GM06990 (cell line): ENCODE results near the gene CPM.
"Not testable (repeated sequence)": the region's sequence is repeated elsewhere in the genome, so short reads cannot be mapped to it uniquely, and the experiment has no call there.

Experiments used
- DNase-seq: peaks from one replicate; pipeline ENCODE4 v3.0.0-alpha.2; 2011; ENCODE audit not compliant: insufficient read length; ENCODE audit errors: extremely low read depth
- H3K27me3 ChIP-seq: replicated peaks from 2 replicates; pipeline ENCODE4 v1.6.0; 2011; ENCODE audit warnings: low read length; ENCODE audit not compliant: control insufficient read depth, insufficient read depth
- H3K36me3 ChIP-seq: 2 replicates; pipeline ENCODE4 v1.5.1; 2011; ENCODE audit warnings: low read length; ENCODE audit not compliant: control insufficient read depth, insufficient read depth
- H3K4me3 ChIP-seq: replicated peaks from 2 replicates; pipeline ENCODE4 v1.5.1; 2011; ENCODE audit warnings: low read depth, mild to moderate bottlenecking, control low read depth, low read length
- TF ChIP-seq, protein P1 (sequence below): IDR thresholded peaks from 2 replicates; pipeline ENCODE4 v1.5.1; 2011; ENCODE audit warnings: low read length, control low read depth, mild to moderate bottlenecking, inconsistent platforms; ENCODE audit not compliant: insufficient read depth, poor library complexity, severe bottlenecking

CPM gene

DNA sequence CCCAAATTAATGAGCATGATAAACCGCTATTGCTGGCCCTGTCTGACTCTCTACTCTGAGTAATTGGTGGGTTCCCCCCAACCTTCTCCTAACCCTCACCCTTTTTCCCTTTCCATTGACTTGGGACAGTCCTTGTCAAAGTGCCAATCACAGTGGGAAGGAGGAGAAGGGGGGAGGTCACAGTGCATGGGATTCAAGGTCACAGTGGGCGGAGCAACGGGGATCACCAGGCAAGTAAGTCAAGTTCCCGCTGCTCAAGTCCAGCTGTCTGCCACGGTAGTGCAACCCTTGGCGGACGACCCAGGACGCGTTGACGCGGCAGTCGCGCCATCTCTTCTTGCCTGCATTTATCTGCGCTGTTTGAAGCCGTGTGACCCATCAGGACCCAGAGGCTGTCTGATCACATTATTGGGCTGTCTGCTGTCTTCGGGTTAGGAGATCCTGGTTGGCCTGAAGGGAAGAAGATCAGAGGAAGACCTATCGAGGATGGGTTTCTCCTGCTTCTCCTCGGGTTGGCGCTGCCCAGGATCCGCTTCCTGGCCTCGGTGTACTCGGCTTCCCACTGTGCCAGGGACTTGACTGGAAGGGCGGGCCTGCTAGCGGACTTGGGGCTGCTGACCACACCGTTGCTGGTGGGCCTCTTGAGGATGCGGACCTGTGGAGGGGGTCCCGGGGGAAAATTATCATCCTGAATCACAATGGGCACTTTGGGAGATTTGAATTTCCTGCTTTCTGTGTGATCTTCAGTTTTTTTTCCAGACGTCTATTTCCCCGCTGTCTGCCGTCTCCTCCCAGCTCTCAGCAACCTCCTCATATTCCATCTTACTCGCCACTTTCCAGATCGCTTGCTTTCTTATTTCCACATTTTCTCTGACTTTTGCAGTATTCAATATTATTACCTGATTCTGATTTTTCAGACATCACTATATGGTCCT lies 128.0 kb downstream of the CPM start:
- Histone ChIP-seq H3K36me3 (no peaks in the 10 kb centered on the region), H3K27me3 (no peaks in the 10 kb centered on the region), H3K4me3 (no peak overlapping the region)
- no peak for DNase-seq
- TF ChIP-seq, protein P1, sequence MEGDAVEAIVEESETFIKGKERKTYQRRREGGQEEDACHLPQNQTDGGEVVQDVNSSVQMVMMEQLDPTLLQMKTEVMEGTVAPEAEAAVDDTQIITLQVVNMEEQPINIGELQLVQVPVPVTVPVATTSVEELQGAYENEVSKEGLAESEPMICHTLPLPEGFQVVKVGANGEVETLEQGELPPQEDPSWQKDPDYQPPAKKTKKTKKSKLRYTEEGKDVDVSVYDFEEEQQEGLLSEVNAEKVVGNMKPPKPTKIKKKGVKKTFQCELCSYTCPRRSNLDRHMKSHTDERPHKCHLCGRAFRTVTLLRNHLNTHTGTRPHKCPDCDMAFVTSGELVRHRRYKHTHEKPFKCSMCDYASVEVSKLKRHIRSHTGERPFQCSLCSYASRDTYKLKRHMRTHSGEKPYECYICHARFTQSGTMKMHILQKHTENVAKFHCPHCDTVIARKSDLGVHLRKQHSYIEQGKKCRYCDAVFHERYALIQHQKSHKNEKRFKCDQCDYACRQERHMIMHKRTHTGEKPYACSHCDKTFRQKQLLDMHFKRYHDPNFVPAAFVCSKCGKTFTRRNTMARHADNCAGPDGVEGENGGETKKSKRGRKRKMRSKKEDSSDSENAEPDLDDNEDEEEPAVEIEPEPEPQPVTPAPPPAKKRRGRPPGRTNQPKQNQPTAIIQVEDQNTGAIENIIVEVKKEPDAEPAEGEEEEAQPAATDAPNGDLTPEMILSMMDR = no peak

DNA sequence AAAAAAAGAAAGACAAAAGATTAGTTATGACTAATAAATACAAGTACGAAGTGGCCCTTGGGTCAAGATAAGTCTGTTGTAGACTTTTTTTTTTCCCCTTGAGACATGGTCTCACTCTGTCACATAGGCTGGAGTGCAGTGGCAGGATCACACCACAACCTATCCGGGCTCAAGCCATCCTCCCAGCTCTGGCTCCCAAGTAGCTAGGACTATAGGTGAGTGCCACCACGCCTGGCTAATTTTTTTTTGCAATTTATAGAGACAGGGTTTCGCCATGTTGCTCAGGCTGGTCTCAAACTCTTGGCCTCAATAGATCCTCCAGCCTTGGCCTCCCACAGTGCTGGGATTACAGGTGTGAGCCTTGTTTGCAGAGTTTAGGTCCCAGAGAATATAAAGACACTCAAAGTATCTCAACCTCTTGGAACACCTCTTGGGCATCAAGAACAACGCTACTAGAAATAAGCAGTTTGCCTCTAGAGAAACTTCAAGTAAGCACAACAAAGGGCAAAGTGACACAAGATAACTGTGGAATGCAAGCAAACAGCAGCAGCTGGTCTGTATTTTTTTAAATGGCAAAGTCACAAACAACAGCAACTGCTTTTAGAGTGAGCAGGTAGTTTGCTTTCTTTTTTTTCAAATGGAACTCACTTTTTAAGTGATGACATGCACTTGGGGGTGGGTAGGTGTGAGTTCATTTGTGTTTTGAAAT lies 128.9 kb downstream of the CPM start:
- no peak for DNase-seq
- TF ChIP-seq, protein P1 = no peak
- no peaks in the 10 kb centered on the region for H3K36me3 ChIP-seq

DNA sequence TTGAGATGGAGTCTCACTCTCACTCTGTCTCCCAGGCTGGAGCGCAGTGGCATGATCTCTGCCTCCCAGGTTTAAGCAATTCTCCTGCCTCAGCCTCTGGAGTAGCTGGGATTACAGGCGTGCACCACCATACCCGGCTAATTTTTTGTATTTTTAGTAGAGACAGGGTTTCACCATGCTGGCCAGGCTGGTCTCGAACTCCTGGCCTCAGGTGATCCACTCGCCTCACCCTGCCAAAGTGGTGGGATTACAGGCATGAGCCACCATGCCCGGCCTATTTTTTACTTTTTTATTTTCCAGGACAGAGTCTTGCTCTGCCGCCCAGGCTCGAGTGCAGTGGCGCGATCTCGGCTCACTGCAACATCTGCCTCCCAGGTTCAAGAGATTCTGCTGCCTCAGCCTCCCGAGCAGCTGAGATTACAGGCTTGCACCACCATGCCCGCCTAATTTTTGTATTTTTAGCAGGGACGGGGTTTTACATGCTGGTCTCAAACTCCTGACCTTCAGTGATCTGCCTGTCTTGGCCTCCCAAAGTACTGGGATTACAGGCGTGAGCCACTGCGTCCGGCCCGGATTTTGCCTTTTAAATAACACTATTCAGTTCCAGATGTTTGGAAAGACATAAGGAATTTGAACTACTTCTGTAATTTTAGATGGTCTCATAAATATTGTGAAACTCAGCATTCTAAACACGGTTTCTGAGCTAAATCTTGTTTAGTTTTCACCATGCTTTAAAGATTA lies 129.9 kb downstream of the CPM start:
- not testable (repeated sequence) for H3K27me3 ChIP-seq, H3K36me3 ChIP-seq, H3K4me3 ChIP-seq, DNase-seq

More for the DNA sequence above, 128.9 kb downstream of the CPM start:
- H3K27me3 ChIP-seq = no peaks in the 10 kb centered on the region
- H3K4me3 ChIP-seq = no peak overlapping the region

DNA sequence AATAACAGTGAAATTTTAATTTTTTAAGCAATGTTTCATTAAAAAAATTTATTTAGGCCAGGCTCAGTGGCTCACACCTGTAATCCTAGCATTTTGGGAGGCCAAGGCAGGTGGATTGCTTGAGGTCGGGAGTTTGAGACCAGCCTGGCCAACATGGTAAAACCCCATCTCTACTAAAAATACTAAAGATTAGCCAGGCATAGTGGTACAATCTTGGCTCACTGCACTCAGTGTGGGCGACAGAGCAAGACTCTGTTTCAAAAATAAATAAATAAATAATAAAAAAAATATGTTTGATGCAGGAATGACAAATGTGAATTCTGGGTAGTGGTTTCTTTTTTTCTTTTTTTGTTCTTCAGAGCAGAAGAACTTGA lies 130.6 kb downstream of the CPM start:
- DNase-seq, H3K4me3 ChIP-seq, H3K27me3 ChIP-seq, H3K36me3 ChIP-seq: not testable (repeated sequence)
